Natural killer cell (primary cell): ENCODE results near the gene AIRE. TPM values are rescaled to one million over a fixed set of nuclear protein-coding genes. Genes with fewer than 3 reads are reported as not detected.
A peak's percentile ranks its signal among the peaks of the same experiment; 100 is the strongest.

Experiments
- ATAC-seq, 3 donors: fragments of 150-1000 bp in 2 of 3; fragments of 200-7000 bp in 1 of 3; cut with Tn5 transposase; 1 replicate in 1 of 3; 2 replicates in 2 of 3; pipeline ENCODE4 v1.10.0; 2021; ENCODE audit warnings: mild to moderate bottlenecking in 2 of 3, moderate library complexity in 2 of 3
- DNase-seq, 2 donors: peaks; one replicate each; pipeline versions ENCODE4 v3.0.0 to v3.0.0-alpha.2; 2013 to 2021; ENCODE audit warnings: mixed read lengths in 1 of 2
- H3K27ac ChIP-seq: one replicate; pipeline ENCODE4 v1.5.1; 2013; ENCODE audit warnings: mild to moderate bottlenecking, low read length
- H3K27me3 ChIP-seq: one replicate; pipeline ENCODE4 v1.6.1; 2013; ENCODE audit warnings: low read length; ENCODE audit not compliant: control insufficient read depth, insufficient read depth
- H3K36me3 ChIP-seq: one replicate; pipeline ENCODE4 v1.6.1; 2013; ENCODE audit warnings: low read length; ENCODE audit not compliant: control insufficient read depth, insufficient read depth
- H3K4me1 ChIP-seq: one replicate; pipeline ENCODE4 v1.6.1; 2013; ENCODE audit warnings: low read length; ENCODE audit not compliant: control insufficient read depth, insufficient read depth
- H3K4me3 ChIP-seq: one replicate; pipeline ENCODE4 v1.5.1; 2013; ENCODE audit warnings: low read length
- H3K9me3 ChIP-seq: one replicate; pipeline ENCODE4 v1.6.1; 2013; ENCODE audit warnings: low read length; ENCODE audit not compliant: control insufficient read depth, insufficient read depth
- H3K27ac Mint-ChIP-seq, 2 donors: one replicate each; pipeline ENCODE4 v1.8.0; 2022; ENCODE audit warnings: mild to moderate bottlenecking in 2 of 2, mixed read lengths in 2 of 2, moderate library complexity in 1 of 2
- H3K27me3 Mint-ChIP-seq, 2 donors: one replicate each; pipeline ENCODE4 v1.8.0; 2022; ENCODE audit warnings: low read depth in 2 of 2, mixed read lengths in 2 of 2
- H3K36me3 Mint-ChIP-seq: one replicate; pipeline ENCODE4 v1.8.0; 2022; ENCODE audit warnings: mixed read lengths
- H3K4me1 Mint-ChIP-seq, 2 donors: one replicate each; pipeline ENCODE4 v1.8.0; 2022; ENCODE audit warnings: mixed read lengths in 2 of 2
- H3K4me3 Mint-ChIP-seq: one replicate; pipeline ENCODE4 v1.8.0; 2022; ENCODE audit warnings: mild to moderate bottlenecking, moderate library complexity, mixed read lengths
- H3K9me3 Mint-ChIP-seq, 2 donors: one replicate each; pipeline ENCODE4 v1.8.0; 2022; ENCODE audit warnings: mixed read lengths in 2 of 2
- WGBS: methylation state at CpG from one replicate; pipeline ENCODE4 v1.1.7; 2013; ENCODE audit warnings: missing lambda C conversion rate; ENCODE audit not compliant: insufficient coverage; 5-methylcytosine and 5-hydroxymethylcytosine counted together
- intact Hi-C: fragments of 100-400 bp; cut with micrococcal nuclease; formaldehyde crosslinking; loops from one replicate; pipeline ENCODE4 v1.14.2; 2022
- total RNA-seq, 4 donors: library from RNA; stranded (reverse); fragments of 120-200 nt in 1 of 4; gene quantifications; one replicate each; pipeline versions ENCODE4 v1.2.3 to v1.2.4, GENCODE V29; 2013 to 2022
- TF ChIP-seq, protein P1 (sequence below): fragments of 200-600 bp; IDR thresholded peaks from one replicate; pipeline ENCODE4 v1.8.0; 2022; ENCODE audit warnings: antibody characterized with exemption

The AIRE gene
- total RNA-seq, 3 donors from 2014 or later (not counting 1 experiment from before 2014, with no cell fraction given) = not detected

DNA sequence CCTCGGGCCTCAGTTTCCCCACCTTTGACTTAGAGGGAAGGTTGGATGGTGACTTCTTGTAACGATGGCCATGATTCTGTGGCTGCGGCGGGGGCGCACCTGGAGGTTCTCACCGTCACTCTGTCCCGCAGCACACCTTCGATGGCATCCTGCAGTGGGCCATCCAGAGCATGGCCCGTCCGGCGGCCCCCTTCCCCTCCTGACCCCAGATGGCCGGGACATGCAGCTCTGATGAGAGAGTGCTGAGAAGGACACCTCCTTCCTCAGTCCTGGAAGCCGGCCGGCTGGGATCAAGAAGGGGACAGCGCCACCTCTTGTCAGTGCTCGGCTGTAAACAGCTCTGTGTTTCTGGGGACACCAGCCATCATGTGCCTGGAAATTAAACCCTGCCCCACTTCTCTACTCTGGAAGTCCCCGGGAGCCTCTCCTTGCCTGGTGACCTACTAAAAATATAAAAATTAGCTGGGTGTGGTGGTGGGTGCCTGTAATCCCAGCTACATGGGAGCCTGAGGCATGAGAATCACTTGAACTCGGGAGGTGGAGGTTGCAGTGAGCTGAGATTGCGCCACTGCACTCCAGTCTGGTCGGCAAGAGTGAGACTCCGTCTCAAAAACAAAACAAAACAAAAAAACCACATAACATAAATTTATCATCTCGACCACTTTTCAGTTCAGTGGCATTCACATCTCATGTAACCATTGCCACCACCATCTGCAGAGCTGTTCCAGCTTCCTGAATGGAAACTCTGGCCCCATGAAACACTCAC is 12.0 kb downstream of the AIRE start:
- ATAC-seq (peak; percentile 58 to 65 (median 60)), DNase-seq (peak; percentile 62 to 88)
- Histone ChIP-seq H3K4me1 (peaks cover 65% of the 10 kb centered on the region), H3K27me3 (no peaks in the 10 kb centered on the region), H3K9me3 (no peaks in the 10 kb centered on the region), H3K4me3 (no peak overlapping the region), H3K27ac (peak overlapping the region; percentile 24), H3K36me3 (no peaks in the 10 kb centered on the region)
- peaks cover 11 to 43% of the 10 kb centered on the region in 2 donors for H3K4me1 Mint-ChIP-seq
- H3K36me3 Mint-ChIP-seq = no peaks in the 10 kb centered on the region
- 26% methylated on average over 21 of the region's 22 CpGs for WGBS
- no peaks in the 10 kb centered on the region for H3K27me3 Mint-ChIP-seq
- TF ChIP-seq, protein P1, sequence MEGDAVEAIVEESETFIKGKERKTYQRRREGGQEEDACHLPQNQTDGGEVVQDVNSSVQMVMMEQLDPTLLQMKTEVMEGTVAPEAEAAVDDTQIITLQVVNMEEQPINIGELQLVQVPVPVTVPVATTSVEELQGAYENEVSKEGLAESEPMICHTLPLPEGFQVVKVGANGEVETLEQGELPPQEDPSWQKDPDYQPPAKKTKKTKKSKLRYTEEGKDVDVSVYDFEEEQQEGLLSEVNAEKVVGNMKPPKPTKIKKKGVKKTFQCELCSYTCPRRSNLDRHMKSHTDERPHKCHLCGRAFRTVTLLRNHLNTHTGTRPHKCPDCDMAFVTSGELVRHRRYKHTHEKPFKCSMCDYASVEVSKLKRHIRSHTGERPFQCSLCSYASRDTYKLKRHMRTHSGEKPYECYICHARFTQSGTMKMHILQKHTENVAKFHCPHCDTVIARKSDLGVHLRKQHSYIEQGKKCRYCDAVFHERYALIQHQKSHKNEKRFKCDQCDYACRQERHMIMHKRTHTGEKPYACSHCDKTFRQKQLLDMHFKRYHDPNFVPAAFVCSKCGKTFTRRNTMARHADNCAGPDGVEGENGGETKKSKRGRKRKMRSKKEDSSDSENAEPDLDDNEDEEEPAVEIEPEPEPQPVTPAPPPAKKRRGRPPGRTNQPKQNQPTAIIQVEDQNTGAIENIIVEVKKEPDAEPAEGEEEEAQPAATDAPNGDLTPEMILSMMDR = peak; percentile 75
- no peaks in the 10 kb centered on the region for H3K9me3 Mint-ChIP-seq
- intact Hi-C loops = no loop called here
- peak overlapping the region; percentile 38 to 73 for H3K27ac Mint-ChIP-seq
- H3K4me3 Mint-ChIP-seq = peak overlapping the region; percentile 78

DNA sequence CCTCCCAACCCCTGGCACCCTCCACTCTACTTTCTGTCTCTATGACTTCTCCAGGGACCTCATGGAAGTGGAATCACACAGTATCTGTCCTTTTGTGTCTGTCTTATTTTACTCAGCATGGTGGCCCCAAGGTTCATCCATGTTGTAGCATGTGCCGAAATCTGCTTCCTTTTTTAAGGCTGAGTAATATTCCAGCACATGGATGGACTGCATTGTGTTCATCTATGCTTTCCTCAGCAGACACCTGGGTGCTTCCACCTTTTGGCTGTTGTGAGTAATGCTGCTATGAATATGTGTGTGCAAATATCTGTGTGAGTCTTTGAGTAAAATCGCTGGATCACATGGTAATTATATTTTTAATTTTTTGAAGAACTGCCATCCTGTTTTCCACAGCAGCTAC is 12.6 kb downstream of the AIRE start:
- H3K4me3 ChIP-seq = no peak overlapping the region

DNA sequence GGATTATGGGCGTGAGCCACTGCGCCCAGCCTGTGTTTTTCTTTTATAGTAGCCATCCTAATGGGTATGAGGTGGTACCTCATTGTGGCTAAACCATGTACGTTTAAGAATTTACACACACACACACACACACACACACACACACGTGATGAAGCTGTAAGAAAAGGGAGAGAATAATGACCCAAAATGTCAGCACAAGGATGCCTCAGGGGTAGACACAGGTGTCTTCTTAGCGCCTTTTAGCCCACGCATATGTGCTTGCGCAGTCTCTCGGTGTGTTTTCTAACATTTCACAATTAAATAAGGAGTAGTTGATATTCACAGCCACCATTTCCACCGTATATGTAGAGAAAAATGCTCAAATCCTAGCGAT is 13.4 kb downstream of the AIRE start:
- H3K27me3 ChIP-seq = no peaks in the 10 kb centered on the region
- H3K4me3 ChIP-seq = peak overlapping the region; percentile 26
- H3K9me3 Mint-ChIP-seq = no peaks in the 10 kb centered on the region
- no peaks in the 10 kb centered on the region for H3K36me3 ChIP-seq
- ATAC-seq (no peak), DNase-seq (peak in 1 of 2 donors; percentile 52)
- intact Hi-C loops = no loop called here
- H3K27ac ChIP-seq = peak overlapping the region; percentile 77
- H3K9me3 ChIP-seq = no peaks in the 10 kb centered on the region
- peak overlapping the region; percentile 31 to 73 for H3K27ac Mint-ChIP-seq
- H3K36me3 Mint-ChIP-seq = no peaks in the 10 kb centered on the region
- H3K27me3 Mint-ChIP-seq = no peaks in the 10 kb centered on the region
- WGBS = 10% methylated on average over 6 of the region's 10 CpGs
- H3K4me3 Mint-ChIP-seq = peak overlapping the region; percentile 78
- TF ChIP-seq, protein P1 = no peak
- peaks cover 11 to 48% of the 10 kb centered on the region in 2 donors for H3K4me1 Mint-ChIP-seq
- H3K4me1 ChIP-seq = peaks cover 62% of the 10 kb centered on the region

More for the DNA sequence above, 12.6 kb downstream of the AIRE start:
- peaks cover 67% of the 10 kb centered on the region for H3K4me1 ChIP-seq
- H3K9me3 ChIP-seq = no peaks in the 10 kb centered on the region
- no peaks in the 10 kb centered on the region for H3K9me3 Mint-ChIP-seq
- DNase-seq (peak in 1 of 2 donors; percentile 46), ATAC-seq (no peak)
- H3K27ac ChIP-seq = peak overlapping the region; percentile 24
- no peaks in the 10 kb centered on the region for H3K27me3 ChIP-seq
- TF ChIP-seq, protein P1 = no peak
- intact Hi-C loops = no loop called here
- H3K27me3 Mint-ChIP-seq = no peaks in the 10 kb centered on the region
- H3K27ac Mint-ChIP-seq = peak overlapping the region; percentile 38 to 73
- 96% methylated on average over 1 of the region's 2 CpGs for WGBS
- H3K36me3 ChIP-seq = no peaks in the 10 kb centered on the region
- peak overlapping the region; percentile 78 for H3K4me3 Mint-ChIP-seq
- H3K36me3 Mint-ChIP-seq = no peaks in the 10 kb centered on the region
- H3K4me1 Mint-ChIP-seq = peaks cover 11 to 44% of the 10 kb centered on the region in 2 donors
